Astrocyte (in vitro differentiated cells and primary cell): ENCODE measurements around the gene PHF21B.

Source experiments
- CTCF ChIP-seq: IDR thresholded peaks from 2 replicates; pipeline ENCODE4 v1.5.1; 2011; ENCODE audit warnings: low read depth, mild to moderate bottlenecking, inconsistent platforms, low read length, moderate library complexity; ENCODE audit not compliant: insufficient read depth
- EZH2 ChIP-seq: IDR thresholded peaks from 2 replicates; pipeline ENCODE4 v1.6.1; 2012; ENCODE audit warnings: mild to moderate bottlenecking, low read length, inconsistent platforms; ENCODE audit not compliant: insufficient read depth

GRCh38 chr22:44901301-44901700, 108.5 kb downstream of the PHF21B start:
- TF ChIP-seq CTCF, result no peak
- TF ChIP-seq EZH2, result no peak
